Epithelial cell of prostate (primary cell): ENCODE data around the gene CCDC71L.
A peak's percentile ranks its signal among the peaks of the same experiment; 100 is the strongest.
"Not testable (repeated sequence)": the region's sequence is repeated elsewhere in the genome, so short reads cannot be mapped to it uniquely, and the experiment has no call there.

ENCODE experiments used
- DNase-seq: peaks from one replicate; pipeline ENCODE4 v3.0.0-alpha.2; 2011; ENCODE audit warnings: low read depth, low spot score
- H3K27ac ChIP-seq: fragments of 450-650 bp; 2 replicates; pipeline ENCODE4 v1.5.1; 2017; ENCODE audit warnings: mild to moderate bottlenecking

Gene CCDC71L

GRCh38 chr7:106660862-106661720 is at the start of gene CCDC71L:
Gene CCDC71L, minus strand, starts transcription at chr7:106661158. Its CDS starts 262 bp downstream, at chr7:106660896.
- peak within 1 kb of the TSS; percentile 80 for H3K27ac ChIP-seq
- no peak for DNase-seq

GRCh38 chr7:106709604-106710003 is 48.6 kb upstream of the CCDC71L start:
- DNase-seq, H3K27ac ChIP-seq: not testable (repeated sequence)

GRCh38 chr7:106704000-106704840 is 43.3 kb upstream of the CCDC71L start:
- no peak overlapping the region for H3K27ac ChIP-seq
- no peak for DNase-seq

GRCh38 chr7:106693677-106694353 is 32.9 kb upstream of the CCDC71L start:
- no peak overlapping the region for H3K27ac ChIP-seq

GRCh38 chr7:106692450-106693051 is 31.6 kb upstream of the CCDC71L start:
- no peak for DNase-seq
- H3K27ac ChIP-seq, result no peak overlapping the region

More at GRCh38 chr7:106693677-106694353, 32.9 kb upstream of the CCDC71L start:
- DNase-seq, result no peak

- not testable (repeated sequence) for DNase-seq, H3K27ac ChIP-seq
Observed at GRCh38 chr7:106688161-106688560, 27.2 kb upstream of the CCDC71L start.

- no peak for DNase-seq
- H3K27ac ChIP-seq, result no peak overlapping the region
Observed at GRCh38 chr7:106683941-106684340, 23.0 kb upstream of the CCDC71L start.

GRCh38 chr7:106681815-106682495 is 21.0 kb upstream of the CCDC71L start:
- no peak overlapping the region for H3K27ac ChIP-seq
- no peak for DNase-seq

GRCh38 chr7:106679153-106679931 is 18.4 kb upstream of the CCDC71L start:
- H3K27ac ChIP-seq, result peak overlapping the region; percentile 8

GRCh38 chr7:106678795-106679152 is 17.8 kb upstream of the CCDC71L start:
- no peak overlapping the region for H3K27ac ChIP-seq
- no peak for DNase-seq

More at GRCh38 chr7:106679153-106679931, 18.4 kb upstream of the CCDC71L start:
- peak; percentile 44 for DNase-seq

GRCh38 chr7:106676506-106676905 is 15.5 kb upstream of the CCDC71L start:
- not testable (repeated sequence) for DNase-seq, H3K27ac ChIP-seq

- H3K27ac ChIP-seq, DNase-seq: not testable (repeated sequence)
Observed at GRCh38 chr7:106673688-106674087, 12.7 kb upstream of the CCDC71L start.

- DNase-seq, H3K27ac ChIP-seq: not testable (repeated sequence)
Observed at GRCh38 chr7:106671930-106672329, 11.0 kb upstream of the CCDC71L start.

GRCh38 chr7:106671160-106671559 is 10.2 kb upstream of the CCDC71L start:
- no peak for DNase-seq
- H3K27ac ChIP-seq, result no peak overlapping the region

- no peak for DNase-seq
Observed at GRCh38 chr7:106668861-106669524, 8.0 kb upstream of the CCDC71L start.

GRCh38 chr7:106666353-106666752 is 5.4 kb upstream of the CCDC71L start:
- H3K27ac ChIP-seq, result no peak overlapping the region
- no peak for DNase-seq

More at GRCh38 chr7:106668861-106669524, 8.0 kb upstream of the CCDC71L start:
- peak overlapping the region; percentile 54 for H3K27ac ChIP-seq

- no peak overlapping the region for H3K27ac ChIP-seq
- no peak for DNase-seq
Observed at GRCh38 chr7:106664343-106664742, 3.4 kb upstream of the CCDC71L start.
